ENCODE data around the gene SLC12A5.

The SLC12A5 gene

DNA sequence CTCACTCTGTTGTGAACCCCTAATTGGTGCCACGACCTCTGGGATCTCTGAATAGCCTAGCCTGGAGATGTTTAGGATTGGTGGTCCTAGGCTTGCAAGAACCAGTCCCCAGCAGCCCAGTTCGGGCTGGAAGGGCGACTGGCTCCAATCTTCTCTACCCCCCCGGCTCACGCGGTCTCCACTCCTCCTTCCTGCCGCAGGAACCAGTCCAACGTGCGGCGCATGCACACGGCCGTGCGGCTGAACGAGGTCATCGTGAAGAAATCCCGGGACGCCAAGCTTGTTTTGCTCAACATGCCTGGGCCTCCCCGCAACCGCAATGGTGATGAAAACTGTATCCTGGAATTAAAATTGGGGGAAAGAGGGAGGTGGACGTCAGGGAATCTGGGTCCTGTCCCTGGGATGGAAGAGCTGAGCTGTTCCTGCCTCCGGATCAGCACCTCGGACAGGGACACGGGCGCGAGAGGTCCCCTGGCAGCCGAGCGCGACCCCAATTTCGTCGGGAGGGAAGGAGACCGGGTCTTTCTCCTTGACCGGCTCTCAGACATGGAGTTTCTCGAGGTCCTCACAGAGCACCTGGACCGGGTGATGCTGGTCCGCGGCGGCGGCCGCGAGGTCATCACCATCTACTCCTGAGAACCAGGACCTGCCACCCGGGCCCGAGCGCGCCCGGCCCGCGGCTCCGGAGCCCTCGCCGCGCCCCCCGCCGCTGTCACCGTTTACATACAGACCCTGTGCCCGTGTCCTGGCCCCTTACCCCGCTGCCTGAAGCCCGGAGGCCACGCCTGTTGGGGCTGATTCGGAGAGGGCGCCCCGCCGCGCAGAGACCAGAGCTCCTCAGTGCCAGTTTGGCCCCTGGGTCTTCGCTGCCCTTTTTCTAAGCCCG lies 28.2 kb downstream of the SLC12A5 start:
- DNase-seq, result no peak

DNA sequence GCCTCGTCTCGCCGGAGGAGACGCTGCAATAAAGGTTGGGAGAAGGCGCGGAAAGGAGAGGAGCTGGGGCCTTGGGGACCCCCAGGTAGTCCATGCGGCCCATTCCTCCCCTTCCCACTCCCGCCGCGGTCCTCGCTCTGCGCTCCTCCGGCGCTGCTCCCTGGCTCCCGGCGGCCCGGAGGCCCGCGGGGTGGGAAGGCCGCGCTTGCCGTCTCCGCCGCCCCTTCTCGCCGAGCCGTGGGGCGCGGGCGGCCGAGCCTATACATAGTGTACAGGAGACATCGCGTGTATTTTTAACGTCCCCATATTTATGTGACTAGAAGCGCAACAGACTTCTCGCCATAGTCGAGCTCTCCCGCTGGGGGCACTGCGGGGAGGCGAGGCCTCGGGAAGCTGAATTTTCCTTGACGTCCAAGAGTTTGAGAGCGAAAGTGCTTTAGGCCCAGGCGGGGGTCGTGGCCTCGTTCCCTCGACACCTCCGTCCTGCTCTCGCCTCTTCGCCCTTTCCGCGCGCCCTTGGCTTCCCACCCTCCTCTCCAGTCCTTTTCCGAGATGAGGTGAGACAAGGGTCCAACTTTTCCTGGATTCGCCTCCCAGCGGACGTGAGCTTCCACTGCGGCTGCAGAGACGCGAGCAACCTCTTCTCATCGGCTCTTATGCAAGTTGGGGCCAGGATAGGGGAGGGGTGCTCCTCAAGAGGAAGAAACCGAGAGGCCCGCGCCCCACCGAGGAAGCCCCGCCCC lies 29.0 kb downstream of the SLC12A5 start:
- no peak for DNase-seq

DNA sequence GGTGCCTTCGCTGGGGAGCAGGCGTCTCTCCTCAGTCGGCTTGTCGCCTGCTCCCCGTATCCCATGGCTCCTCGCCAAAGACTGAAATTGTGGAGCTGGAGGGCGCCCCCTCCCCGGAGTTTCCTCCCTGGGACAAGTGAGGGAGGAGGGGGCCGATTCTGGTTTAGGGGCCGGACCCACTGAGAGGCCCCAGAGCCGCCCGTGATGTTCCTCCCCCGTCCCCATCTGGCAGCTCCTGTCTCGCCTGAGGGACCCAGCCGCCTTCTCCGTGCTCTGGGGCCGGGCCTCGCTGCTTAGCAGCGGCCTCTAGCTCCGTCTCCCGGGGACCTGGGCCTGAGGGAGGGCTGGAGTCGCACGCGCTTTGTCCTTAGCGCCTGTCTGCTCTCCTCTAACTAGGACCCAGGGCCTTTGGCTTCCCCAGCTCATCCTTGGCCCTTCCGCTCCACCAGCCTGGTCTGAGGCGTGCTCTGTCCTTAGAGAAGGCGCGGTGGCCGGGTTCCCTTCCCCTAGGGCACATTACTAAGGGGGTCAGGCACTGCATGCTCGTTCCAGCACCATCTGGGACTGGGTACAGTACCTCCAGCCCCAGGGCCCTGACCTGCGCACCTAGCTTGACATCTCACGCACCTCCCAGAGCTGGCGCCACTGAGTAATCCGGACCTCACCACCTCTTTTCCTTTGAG lies 29.7 kb downstream of the SLC12A5 start:
- DNase-seq, result no peak

- DNase-seq, result no peak
Measured at GRCh38 chr20:46060301-46060881, 31.4 kb downstream of the SLC12A5 start.

- DNase-seq, result no peak
Measured at GRCh38 chr20:46060975-46061374, 32.0 kb downstream of the SLC12A5 start.

- no peak for DNase-seq
Measured at GRCh38 chr20:46062151-46062550, 33.1 kb downstream of the SLC12A5 start.

DNA sequence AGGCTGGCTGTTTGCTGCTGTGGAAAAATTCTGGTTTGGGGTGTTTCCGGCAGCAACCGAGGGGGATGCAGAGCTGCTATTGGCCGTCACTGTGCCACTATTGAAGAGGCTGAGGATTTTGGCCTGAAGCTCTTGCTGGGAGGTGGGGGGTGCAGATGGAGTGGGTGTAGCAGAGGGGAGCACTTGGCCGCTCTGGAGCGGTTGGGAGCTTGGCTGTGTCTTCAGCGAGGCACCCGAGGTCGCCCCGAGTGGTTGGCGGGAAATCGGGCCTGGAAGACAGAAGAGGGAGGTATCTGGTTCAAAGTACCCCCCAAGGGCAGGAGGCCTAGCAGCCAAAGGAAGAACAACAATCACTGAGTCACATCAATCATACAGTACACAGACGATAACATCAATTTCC lies 33.6 kb downstream of the SLC12A5 start:
- DNase-seq, result no peak

GRCh38 chr20:46063151-46063550 lies 34.1 kb downstream of the SLC12A5 start:
- DNase-seq, result no peak

DNA sequence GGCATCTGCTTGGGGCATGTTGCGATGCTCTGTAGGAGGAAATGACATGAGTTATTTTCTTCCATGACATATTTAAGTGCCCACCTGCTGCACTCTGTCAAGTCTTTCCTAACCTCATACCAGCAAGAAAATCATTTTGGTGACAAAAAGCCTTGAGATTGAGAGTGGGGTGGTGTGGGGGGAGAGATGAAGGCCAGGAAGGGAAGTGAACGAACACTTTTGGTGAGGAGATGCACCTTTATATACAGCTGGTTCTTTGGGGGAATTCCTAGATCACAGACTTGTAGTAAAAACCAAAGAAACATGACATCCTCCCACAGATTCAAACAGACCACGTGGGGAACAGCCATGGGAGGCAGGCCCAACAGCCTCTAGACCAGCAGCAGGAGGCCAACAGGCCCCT lies 34.6 kb downstream of the SLC12A5 start:
- no peak for DNase-seq

- DNase-seq, result no peak
Measured at GRCh38 chr20:46065006-46065405, 36.0 kb downstream of the SLC12A5 start.

DNA sequence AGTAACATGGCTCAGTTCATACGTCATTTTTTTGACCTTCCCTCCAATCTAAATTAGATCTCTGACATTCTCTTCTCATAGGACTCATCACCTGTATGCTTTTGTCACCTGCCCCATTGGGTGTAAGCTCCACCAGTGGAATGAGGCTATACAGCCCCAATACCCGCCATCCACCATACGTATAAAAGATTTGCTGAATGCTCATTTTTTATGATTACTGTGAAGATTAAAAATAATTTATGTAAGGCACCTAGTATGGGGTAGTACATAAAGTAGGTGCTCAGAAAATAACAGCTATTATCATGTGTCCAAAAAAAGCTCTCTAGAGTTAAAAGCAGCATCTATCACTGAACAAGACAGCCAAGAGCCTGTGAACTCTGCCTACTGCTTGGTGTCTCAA lies 36.7 kb downstream of the SLC12A5 start:
- no peak for DNase-seq

DNA sequence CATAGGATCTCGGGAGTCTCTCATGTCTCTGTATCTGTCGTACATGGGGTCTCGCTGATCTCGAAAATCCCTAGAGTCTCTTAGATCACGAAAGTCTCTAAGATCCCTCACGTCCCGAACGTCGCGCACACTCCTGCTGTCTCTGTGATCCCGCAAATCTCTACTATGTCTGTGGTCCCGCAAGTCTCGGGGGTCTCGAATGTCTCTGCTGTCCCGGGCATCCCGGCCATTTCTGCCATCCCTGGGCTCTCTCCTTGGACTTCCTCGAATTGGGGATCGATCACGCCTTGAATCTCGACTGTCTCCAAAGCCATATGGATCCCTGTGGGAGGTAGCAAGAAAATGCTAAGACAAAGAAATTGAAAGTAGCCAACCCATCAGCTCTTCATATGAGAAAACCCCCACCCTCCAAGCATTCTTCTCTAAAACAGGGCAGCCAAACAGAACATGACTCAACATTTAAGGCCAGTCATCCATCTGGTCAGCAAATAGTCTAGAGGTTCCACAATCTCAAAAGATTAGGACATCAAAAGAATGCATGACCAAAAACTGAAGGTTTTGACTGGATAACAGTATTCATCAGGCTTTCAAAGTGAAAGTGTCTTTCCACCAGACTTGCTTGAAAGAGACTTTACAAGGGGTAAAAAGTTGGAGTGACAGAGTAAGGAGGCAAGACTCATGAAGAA lies 41.3 kb downstream of the SLC12A5 start:
- no peak for DNase-seq

DNA sequence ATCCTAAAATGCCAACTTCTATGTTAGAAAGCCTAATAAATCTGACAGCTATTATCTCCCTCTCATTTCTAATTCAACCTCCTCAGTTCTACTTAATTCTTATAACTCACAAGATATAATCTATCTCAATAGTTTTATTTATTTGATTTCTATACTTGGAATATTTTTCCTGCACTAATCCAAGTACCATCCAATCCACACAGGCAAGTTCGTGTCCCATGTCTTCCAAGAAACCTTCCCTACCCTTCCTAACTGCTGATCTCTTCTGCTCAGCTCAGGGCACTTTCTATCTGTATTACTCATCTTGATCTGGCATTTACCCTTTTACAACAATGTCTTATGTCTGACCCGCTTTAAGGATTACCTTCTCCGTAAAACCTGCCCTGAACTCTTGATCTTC lies 42.6 kb downstream of the SLC12A5 start:
- DNase-seq, result no peak

DNA sequence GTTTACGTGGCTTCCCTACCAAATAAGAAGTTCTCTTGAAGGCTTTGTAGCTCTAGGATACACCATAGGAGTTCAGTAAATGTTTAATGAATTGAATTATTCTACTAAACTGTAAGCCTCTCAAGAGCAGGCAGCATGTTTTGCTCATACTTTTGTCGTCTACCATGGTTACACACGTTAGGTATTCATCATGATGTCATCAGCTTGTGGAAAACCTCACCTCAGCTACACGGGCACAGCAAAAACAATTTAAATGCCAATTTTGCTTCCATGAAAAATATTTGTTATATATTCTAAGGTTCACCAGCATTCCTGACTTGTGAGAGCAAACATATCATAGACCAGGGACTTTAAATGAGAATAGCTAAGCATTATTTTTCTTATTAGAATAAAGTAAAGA lies 44.0 kb downstream of the SLC12A5 start:
- DNase-seq, result no peak

- DNase-seq, result no peak
Measured at GRCh38 chr20:46073443-46073842, 44.4 kb downstream of the SLC12A5 start.

DNA sequence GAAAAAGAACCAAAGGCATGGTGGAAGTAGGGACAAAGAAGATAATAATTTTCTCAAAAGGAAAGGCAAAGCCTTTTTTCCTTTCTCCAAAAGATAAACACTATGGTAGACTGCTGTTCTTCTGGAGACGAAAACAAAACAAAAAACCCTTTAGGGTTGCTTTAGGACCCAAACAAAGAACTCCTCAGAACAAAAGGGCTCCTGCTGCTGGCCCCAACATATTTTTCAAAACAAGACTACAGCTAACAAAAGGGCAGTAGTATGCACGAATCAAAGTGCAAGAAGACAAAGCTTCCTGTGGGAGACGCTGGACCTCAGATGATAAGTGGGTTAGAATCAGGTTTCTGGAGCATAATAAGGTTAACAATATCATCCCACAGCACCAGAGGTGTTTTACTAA lies 45.0 kb downstream of the SLC12A5 start:
- DNase-seq, result no peak

GRCh38 chr20:46076806-46077205 lies 47.8 kb downstream of the SLC12A5 start:
- DNase-seq, result no peak

DNA sequence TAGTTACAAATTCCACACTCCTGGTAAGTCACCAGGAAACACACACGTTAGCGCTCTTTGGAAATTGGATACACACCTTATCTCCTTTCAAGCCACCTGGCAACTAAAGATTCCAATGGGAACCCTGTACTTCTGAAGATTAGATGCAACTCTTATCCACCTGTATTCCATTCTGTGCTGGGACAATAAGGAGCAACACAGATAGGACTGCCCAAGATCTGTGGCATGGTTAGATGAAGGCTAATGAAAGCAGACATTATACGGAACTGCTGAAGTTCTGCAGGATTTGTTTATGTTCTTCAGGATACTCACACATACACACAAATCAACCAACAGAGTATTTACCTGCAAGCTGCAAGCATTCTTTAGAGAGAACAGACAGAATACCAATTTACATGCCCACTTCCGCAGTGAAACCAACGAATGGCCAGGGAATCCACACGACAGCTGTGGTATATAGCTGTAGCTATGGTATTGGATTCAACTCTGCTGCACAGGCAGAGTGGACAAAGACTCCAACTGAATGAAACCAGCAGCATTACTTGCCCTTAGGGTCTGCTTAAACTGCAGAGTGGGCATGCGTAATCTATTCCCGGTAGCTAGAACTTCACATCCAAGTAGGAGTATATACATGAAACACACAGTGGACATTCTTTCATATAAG lies 48.8 kb downstream of the SLC12A5 start:
- no peak for DNase-seq

DNA sequence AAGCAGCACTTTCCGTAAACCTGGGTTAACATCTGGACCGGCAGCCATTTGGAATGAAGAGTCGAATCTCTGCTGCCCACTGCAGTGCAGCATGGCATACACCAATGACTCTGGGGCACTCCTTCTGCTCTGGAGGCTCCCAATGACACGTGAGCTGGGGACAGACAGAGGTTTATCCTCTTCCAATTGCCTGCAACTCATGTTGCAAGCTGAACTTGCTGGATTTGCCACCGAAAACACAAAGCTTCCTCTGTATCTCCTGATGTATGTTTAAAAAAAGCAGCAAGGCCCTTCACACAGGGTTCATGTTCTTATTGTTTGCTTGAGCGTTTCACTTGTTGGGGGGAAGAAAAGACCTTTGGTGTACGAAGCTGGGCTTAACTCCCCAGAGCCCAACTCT lies 49.9 kb downstream of the SLC12A5 start:
- DNase-seq, result no peak

- no peak for DNase-seq
Measured at GRCh38 chr20:46081074-46081473, 52.1 kb downstream of the SLC12A5 start.

DNA sequence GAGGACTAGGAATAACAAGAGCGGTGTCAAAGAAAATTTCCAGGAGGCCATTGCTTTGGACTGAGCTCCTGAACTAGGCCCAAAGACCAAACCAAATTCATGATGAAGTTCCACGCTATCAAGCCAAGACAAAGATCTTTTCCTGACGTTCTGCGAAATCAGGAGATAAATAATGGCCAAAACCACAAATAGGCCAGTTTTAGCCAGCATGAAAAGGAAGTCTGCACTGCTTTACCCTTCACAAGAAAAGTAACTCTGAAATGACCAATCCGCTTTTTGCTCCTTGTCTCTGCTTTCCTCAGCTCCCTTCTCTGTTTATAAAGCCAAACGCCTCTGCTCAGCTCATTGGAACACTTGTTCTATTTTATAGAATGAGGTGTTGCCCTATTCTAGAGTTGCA lies 54.1 kb downstream of the SLC12A5 start:
- no peak for DNase-seq

DNA sequence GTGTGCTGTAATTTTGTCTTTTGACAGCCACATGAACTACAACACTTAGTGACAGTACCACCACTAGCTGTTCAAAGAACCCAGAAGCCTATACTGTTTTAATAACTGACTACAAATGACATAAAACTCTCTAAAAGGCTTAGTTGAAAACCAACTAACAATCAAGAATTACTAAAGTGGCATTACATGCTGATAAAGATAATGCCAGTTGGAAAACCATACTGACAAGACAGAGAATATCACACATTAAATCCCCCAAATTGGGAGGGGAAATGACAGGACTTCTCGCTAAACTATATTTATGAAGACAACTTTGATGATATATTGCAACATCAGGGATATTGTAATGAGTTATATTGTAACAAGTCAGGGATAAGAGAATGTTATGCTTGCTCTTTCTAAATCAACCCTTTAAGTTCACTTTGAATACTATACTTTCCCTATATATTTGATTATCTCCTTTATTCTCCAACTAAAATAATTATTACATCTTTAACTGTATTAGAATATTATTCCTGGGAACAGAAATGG lies 54.6 kb downstream of the SLC12A5 start:
- no peak for DNase-seq

Data from amniotic stem cell (primary cell).